ENCODE data around the gene SECISBP2L. TPM values are rescaled to one million over a fixed set of nuclear protein-coding genes. Genes with fewer than 3 reads are reported as not detected.

SECISBP2L gene
- total and polyA plus RNA-seq, 9 of the 15 experiments (the other 6 are each of a cell fraction or from before 2014, with no cell fraction given) = 0.55 to 14.1 (median 10.4) TPM

GRCh38 chr15:48945386-48945785 is 100.9 kb downstream of the SECISBP2L start (continued):
- TF ChIP-seq, protein P1, sequence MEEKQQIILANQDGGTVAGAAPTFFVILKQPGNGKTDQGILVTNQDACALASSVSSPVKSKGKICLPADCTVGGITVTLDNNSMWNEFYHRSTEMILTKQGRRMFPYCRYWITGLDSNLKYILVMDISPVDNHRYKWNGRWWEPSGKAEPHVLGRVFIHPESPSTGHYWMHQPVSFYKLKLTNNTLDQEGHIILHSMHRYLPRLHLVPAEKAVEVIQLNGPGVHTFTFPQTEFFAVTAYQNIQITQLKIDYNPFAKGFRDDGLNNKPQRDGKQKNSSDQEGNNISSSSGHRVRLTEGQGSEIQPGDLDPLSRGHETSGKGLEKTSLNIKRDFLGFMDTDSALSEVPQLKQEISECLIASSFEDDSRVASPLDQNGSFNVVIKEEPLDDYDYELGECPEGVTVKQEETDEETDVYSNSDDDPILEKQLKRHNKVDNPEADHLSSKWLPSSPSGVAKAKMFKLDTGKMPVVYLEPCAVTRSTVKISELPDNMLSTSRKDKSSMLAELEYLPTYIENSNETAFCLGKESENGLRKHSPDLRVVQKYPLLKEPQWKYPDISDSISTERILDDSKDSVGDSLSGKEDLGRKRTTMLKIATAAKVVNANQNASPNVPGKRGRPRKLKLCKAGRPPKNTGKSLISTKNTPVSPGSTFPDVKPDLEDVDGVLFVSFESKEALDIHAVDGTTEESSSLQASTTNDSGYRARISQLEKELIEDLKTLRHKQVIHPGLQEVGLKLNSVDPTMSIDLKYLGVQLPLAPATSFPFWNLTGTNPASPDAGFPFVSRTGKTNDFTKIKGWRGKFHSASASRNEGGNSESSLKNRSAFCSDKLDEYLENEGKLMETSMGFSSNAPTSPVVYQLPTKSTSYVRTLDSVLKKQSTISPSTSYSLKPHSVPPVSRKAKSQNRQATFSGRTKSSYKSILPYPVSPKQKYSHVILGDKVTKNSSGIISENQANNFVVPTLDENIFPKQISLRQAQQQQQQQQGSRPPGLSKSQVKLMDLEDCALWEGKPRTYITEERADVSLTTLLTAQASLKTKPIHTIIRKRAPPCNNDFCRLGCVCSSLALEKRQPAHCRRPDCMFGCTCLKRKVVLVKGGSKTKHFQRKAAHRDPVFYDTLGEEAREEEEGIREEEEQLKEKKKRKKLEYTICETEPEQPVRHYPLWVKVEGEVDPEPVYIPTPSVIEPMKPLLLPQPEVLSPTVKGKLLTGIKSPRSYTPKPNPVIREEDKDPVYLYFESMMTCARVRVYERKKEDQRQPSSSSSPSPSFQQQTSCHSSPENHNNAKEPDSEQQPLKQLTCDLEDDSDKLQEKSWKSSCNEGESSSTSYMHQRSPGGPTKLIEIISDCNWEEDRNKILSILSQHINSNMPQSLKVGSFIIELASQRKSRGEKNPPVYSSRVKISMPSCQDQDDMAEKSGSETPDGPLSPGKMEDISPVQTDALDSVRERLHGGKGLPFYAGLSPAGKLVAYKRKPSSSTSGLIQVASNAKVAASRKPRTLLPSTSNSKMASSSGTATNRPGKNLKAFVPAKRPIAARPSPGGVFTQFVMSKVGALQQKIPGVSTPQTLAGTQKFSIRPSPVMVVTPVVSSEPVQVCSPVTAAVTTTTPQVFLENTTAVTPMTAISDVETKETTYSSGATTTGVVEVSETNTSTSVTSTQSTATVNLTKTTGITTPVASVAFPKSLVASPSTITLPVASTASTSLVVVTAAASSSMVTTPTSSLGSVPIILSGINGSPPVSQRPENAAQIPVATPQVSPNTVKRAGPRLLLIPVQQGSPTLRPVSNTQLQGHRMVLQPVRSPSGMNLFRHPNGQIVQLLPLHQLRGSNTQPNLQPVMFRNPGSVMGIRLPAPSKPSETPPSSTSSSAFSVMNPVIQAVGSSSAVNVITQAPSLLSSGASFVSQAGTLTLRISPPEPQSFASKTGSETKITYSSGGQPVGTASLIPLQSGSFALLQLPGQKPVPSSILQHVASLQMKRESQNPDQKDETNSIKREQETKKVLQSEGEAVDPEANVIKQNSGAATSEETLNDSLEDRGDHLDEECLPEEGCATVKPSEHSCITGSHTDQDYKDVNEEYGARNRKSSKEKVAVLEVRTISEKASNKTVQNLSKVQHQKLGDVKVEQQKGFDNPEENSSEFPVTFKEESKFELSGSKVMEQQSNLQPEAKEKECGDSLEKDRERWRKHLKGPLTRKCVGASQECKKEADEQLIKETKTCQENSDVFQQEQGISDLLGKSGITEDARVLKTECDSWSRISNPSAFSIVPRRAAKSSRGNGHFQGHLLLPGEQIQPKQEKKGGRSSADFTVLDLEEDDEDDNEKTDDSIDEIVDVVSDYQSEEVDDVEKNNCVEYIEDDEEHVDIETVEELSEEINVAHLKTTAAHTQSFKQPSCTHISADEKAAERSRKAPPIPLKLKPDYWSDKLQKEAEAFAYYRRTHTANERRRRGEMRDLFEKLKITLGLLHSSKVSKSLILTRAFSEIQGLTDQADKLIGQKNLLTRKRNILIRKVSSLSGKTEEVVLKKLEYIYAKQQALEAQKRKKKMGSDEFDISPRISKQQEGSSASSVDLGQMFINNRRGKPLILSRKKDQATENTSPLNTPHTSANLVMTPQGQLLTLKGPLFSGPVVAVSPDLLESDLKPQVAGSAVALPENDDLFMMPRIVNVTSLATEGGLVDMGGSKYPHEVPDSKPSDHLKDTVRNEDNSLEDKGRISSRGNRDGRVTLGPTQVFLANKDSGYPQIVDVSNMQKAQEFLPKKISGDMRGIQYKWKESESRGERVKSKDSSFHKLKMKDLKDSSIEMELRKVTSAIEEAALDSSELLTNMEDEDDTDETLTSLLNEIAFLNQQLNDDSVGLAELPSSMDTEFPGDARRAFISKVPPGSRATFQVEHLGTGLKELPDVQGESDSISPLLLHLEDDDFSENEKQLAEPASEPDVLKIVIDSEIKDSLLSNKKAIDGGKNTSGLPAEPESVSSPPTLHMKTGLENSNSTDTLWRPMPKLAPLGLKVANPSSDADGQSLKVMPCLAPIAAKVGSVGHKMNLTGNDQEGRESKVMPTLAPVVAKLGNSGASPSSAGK (IDR thresholded peaks at IDR 0.05) = no peak
